ENCODE data around the gene ADCY2.
A peak's percentile ranks its signal among the peaks of the same experiment; 100 is the strongest.

Gene ADCY2

DNA sequence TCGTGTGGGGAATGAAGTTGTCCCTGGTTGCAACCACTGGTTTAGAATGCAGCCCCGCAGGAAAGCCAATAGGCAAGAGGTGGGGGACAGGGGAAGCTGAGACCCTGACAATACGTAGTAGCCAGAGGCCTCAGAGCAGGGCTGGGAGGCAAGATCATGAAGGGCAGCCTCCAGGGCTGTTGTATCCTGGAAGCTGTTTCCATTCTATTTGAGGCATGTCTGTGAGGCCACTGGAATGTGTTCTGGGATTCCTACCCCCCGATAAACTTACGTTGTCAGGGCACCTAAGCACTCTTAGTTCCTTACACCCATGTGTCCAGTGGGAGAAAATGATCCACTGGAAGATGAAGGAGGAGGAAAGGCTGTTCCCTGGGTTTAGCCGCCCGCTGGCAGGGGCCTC lies 277.7 kb downstream of the ADCY2 start:
- no peak for DNase-seq

DNA sequence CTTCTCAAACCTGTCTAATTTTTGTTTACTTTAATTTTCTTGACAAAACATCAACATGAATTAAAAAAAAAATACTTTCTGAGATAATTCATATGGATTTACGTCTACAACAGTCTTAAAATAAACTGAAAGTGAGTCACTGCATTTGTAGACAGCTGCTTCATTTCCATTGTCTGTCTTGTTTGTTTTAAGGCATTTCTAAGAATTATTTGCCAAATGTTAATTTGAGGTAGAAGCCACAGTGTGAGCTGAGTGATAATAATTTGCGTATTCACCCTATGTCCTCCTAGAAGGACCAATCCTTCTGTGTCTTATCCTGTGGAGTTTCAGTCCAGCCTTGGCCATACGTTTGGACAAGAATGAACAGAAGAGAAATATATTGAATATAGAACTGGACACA lies 280.5 kb downstream of the ADCY2 start:
- DNase-seq: no peak

DNA sequence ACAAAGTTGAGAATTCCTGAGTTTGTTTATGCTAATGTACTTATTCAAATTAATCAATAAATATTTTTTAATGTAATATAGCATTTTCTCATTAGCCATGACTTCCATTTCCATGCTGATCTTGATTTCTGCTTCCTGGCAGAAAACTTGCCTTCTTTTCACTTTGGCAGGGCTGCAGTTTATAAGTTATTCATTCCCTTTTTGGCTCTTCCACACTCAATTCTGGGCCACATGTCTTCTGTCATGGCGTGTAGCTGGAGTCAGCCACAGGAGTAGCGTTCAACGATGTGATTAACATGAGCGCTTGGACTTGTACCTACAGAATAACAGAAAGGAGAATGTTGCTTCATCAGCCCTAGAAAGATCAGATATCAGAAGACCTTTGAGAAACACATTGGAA lies 282.1 kb downstream of the ADCY2 start:
- DNase-seq: no peak

DNA sequence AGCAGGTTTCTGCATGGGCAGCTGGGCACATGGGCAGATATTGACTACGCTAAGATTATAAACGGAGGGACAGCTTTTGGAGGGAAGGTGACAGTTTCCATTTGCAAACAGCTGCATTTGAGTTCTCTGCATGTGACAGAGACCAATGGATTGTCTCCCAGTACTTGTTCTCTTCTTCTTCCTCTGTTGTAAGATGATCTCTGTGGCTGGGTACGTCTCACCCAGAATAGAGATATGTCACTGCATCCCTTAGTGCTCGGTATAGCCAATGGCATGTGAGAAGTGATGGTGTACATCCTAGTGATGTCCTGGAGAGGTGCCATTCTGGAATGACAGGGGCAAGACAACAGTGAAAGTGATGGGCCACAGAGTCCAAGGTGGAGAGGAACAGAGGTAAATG lies 283.7 kb downstream of the ADCY2 start:
- DNase-seq: no peak

DNA sequence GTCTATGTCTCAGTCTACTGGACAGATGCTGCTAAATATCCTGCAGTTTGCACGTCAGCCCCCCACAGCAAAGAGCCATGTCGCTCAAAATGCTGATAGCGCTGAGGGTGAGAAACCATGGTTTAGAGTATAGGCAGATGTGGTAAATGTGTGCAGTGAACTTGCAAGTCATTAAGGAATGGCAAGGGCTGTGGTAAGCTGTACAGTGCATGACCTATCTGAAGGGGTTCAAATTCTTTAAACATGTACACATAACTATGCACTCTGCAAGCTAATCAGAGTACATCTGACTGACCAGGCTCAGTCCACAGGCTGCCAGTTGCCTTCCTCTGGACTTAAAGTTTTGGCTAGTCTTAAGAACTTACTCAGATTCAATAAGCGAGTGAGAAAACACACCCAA lies 284.3 kb downstream of the ADCY2 start:
- DNase-seq: no peak

DNA sequence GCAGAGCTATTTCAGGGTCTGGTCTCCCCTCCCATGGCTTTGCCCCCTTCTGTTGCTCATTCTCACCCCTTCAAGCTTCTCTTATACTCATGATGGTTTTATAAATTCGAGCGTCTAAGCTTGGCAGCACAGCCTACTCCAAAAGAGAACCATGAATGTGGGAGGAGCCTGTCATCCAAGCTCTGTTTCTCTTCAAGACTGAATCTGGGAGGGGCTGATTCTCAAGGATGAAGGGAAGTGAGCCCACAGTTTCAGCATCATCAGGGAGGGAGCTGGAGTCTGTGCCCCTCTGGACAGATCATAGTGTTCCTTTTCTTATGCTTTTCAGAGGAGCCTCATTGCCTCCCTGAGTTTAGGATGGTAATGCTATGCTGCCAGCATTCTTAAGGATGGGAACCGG lies 286.4 kb downstream of the ADCY2 start:
- no peak for DNase-seq

DNA sequence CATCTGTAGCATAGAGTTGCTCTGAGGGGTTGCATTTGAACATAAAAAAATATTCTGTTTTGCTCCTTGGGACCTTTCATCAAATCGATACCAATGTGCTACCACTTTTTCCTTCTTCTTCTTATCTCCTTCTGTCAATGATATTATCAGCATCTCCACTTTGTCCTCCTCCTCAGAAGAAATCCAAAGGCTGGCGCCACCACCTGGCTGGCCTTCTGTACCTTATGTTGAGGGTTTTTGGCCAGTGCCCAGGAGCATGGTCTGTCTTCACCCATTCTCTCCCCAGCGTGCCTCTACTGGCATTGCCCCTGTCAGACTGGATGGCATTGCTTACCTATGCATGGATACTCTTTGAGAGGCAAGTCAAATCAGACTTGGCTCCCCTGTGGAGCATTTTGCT lies 287.8 kb downstream of the ADCY2 start:
- DNase-seq: no peak

DNA sequence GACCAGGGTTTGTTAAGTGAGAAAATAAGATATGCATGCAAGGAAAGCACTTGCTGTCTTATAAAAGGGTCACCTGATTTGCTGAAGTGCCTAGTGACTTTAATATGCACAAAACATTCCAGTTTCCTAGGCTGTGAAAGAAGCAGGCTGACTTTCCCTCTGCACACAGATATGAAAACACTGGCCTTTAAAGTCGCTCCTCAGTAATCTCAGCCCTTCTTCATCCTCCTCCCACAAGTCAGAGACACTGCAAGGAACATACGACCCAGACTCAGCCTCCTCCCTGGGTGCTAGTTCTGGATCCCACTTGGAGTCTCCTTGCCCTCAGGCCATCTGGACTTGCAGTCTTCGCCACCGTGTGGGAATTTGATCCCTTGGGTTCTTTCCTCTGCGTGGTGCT lies 288.9 kb downstream of the ADCY2 start:
- DNase-seq: no peak

DNA sequence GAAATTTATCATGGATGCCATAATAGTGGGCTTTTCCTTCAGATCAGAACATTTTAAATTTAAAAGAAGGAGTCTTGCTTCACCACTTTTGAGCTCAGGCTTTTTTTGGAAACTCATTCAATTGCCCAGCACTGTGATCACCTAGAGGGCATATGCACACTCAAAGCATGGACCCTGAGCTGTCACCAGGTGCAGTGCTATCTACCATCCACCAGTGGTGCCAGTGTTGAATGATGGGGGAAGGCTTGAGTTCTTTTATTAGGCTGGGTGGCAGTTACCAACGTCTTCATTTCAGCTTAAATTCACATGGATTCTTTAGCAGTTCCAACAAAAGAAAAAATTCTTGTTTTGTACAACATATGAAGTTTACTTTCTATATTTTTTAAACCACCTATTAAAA lies 290.9 kb downstream of the ADCY2 start:
- DNase-seq: no peak

DNA sequence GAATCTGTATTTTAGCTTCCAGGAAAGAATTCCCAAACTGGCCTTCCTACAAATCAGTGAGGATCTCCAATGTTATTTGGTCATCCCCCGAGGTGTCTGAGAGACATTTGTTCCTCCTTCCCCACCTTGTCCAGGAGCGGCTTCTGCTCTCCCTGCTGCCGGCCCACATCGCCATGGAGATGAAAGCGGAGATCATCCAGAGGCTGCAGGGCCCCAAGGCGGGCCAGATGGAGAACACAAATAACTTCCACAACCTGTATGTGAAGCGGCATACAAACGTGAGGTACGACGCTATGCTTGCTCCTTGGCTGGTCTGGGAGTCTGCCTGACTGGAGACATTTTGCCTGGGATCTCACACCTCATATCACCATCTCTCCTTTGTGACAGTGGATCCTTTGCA lies 294.6 kb downstream of the ADCY2 start:
- DNase-seq: no peak

DNA sequence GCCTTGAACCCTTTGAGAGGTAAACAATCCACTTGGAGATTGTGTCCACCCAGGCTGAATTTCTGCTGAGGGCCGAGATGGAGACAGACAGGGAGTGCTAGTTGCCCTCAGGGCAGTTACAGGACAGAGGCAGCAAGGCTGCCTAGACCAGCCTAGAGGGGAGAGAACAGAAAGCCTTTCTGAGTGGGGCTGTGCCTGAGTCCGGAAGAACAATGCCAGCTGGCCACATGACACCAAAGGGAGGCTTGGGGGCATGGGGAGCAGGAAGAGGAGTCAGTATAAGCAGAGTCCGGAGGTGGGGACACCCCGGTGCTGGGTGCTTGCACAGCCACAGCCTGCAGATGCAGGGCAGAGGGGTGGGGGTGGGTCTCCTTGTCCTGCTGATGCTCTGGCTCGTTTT lies 309.3 kb downstream of the ADCY2 start:
- no peak for DNase-seq

DNA sequence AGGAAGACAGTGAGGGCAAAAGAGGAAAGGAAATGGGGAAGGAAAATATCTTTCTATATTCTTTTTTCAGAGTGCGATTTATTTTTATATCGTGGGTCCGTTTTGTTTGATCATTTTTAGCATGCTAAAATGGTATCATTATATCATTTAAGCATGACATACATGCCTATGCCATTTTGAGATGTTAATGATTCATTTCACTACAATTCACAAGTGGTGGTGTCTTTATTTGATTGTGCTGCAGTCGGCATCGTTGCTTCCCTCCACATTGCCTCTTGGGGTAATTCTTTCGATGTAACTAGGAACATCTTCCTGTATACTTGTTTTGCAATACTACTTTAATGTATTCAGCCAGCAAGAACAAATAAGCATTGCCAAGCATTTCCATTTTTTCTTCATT lies 309.8 kb downstream of the ADCY2 start:
- DNase-seq: no peak

DNA sequence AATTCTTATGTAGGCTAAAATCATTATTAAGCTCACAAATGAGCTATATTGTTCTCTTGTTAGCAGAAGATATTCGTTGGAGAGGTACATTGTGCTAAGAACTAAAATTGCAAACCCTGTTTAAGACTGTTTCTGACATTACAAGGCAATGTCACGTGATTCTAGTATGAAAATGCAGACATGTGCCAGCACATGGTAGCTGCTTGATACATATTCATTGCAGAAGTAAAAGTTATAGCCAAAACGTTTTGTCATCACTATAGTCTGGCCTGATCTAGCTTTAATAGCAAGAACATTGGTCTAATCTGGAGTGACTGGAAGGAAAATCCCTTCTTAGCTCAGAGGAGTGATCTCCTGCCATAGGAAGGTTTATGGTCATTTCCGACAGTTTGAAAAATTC lies 310.3 kb downstream of the ADCY2 start:
- DNase-seq: no peak

DNA sequence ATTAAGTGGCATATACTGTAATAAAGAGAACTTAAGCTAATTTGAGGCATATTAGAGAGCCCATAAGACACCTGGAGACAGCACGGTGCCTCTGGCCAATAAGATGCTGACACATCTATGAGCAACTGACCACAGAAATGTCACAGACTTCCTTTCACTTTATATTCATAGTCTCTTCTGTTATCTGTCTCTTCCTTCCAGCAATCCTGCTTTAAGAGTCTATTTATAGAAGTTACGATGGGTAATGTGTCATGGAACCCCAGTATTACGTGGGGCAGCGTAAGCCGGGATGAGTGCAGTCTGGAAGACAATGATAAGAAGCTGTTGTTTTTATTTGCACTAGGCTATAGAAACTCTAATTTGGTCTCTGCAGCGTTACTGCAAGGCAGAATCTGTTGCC lies 318.2 kb downstream of the ADCY2 start:
- DNase-seq: no peak

DNA sequence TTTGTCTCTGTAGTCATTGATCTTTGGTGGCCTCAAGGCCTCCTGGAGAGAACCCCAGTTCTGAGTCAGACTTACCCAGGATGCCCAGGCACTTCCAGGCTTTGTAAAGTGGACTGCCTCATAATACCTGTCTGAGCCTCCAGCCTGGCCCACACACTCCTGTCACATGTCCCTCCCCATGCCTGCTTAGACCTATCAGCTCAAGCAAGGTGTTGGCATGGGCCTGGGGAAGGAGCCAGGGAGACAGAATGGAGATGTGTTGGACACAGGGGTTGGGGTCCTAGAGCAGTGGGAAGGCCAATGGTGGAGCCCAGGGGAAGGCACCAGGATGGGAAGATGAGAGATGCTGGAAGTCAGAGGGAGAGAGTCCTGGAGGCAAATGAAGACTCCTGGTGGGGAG lies 318.8 kb downstream of the ADCY2 start:
- no peak for DNase-seq

DNA sequence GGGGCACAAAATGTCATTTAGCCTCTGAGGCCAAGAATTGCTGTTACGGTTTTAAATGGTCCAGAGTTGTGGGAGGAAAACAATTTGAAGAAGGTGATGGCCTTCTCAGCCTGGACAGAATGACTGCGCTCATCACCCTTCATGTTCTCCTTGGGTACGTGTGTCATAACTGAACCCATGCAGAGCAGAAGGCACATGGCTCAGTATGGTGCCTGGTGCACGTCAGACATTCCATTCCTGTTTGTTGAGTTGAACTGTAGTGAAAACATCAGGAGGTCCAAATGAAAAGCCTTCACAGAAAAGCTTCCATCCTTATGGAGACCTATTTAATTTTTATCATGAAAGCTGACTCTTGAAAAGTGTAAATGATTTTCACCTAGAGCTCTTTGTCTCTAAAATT lies 321.8 kb downstream of the ADCY2 start:
- DNase-seq: no peak

DNA sequence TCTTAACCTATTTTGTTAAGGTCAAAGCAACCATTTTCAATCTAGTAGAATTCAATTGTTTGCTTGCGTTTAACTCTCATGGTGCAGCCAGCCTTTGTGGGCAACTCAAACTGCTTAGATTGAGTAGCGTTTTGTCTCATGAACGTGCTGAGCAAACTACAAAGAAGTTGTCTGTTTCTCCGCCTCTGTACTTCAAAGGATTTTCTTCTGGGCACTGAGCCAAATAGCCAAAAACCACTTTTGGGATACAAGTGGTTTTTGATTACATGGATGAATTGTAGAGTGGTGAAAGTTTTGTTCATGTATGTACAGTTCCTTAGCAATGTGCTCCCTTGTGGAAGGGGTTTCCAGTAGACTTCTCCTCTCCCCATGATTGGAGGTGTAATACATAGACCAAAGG lies 332.1 kb downstream of the ADCY2 start:
- no peak for DNase-seq

DNA sequence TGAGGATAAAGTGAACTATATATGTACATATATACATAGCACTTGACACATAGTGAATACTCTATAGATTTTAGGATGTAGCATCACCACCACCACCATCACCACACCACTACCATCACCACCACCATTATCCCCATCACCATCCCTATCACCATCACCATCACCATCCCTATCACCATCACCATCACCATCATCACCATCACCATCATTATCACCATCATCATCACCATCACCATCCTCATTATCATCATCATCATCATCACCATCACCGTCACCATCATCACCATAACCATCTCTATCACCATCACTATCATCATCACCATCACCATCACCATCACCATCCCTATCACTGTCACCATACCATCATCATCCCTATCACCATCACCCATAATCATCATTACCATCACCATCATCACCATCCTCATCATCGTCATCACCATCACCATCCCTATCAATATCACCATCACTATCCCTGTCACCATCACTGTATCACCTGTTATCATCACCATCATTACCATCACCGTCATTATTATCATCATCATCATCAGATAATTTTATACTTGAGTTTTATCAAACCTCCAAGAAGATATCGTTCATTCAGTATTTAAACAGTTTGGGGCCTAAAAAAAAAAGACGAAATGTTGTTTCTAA lies 345.6 kb downstream of the ADCY2 start:
- DNase-seq: no peak

DNA sequence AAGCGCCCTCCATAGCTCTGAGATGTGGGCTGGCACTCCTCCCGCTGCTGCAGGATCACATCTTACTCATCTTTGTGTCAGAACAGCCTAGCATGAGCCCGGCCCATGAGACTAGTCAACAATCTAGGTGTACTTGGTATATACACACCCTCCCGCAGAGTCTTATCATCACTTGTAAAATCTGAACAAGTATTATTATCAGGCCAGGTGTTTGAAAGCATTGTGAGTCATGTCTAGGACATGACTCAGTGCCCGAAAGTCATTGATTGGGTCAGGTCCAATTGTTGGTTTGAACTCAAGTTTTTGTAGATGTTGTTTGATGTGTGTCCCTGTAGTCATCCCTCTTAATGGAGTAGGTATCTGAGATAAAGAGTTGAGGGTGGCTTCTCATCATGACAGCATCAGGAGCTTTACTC lies 346.3 kb downstream of the ADCY2 start:
- DNase-seq: no peak

DNA sequence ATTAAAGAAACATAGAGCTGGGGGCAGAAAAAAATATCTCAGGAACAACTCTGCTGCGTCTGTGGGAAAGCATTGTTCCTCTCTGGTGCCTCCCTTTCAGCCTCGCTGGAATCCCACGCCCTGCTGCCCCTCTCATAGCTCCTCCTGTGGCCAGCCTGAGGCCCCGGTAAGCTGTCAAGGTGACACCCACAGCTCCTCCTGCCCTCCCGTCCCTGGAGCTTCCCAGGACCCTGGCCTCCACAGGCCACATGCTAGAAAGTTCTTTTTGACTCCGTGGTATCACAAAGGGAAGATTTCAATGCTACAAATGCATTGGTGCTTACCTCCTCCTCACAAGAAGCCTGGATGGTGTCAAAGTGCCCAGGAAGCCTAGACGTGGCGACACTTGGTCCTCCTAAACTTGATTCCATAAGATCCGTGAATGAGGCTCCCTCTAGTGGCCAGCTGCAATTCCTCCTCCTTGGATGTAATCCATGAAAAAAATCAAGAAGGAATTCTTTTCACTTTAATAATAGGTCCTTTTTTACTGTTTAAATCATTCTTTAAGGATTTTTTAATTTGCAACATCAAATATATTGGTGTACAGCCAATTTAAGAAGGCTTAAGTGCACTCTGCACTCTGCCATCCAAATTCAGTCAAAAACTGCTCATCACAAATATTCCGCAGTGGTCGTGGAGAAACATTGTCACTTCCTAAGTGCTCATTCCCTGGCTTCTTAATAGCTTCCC lies 350.1 kb downstream of the ADCY2 start:
- peak; percentile 69 for DNase-seq

DNA sequence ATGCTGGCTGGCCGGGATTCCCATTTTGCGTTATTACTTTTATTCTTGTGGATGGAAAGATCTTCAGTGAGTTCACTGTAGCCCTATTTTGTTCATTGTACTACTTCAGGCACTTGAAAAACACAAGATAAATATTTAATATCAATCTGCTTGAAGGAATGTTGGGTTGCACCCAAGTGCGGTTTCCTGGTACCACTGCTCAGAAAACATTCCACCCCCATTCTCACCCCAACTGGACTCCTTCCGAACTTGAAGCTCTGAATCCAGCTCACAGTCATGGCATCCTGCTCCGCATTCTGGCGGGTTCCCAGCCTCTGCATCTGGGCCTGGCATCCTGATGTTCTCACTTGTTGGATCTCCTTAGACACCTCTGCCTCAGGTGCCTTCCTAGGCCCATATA lies 351.8 kb downstream of the ADCY2 start:
- DNase-seq: no peak

DNA sequence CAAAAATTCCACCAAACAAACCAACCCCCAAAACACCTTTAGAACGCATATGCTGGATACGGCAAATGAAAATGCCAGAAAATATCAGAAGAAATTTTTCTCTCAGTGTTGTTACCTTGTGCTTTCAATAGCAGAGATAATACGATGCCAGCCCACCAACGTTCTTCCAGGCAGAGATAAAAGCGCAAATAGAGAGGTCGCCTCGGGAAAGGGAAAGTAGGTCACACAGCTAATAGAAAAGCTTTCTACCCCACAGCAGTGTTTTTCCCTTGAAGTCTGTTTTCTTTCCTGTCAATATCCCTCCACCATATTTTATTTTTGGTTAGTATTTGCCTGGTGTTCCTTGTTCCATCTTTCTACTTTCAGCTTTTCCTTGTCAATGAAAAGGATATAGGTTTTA lies 353.7 kb downstream of the ADCY2 start:
- no peak for DNase-seq

DNA sequence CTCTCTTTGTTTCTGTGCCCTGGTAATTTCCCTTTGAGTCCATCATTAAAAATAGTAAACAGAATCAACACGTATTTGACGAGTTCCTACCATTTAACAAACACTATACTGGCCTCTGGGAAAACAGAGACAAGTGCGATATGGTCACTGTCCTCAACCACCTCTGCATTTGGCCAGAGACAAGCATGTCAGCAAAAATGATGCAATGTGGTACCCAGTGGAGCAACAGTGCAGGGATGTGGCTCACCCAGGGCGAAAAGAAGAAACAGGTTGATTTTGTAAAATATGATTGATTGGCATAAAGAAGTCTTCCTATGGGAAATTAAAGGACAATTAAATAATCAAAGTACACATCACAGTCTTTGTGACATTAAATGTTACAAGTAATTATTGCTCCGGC lies 355.9 kb downstream of the ADCY2 start:
- no peak for DNase-seq

DNA sequence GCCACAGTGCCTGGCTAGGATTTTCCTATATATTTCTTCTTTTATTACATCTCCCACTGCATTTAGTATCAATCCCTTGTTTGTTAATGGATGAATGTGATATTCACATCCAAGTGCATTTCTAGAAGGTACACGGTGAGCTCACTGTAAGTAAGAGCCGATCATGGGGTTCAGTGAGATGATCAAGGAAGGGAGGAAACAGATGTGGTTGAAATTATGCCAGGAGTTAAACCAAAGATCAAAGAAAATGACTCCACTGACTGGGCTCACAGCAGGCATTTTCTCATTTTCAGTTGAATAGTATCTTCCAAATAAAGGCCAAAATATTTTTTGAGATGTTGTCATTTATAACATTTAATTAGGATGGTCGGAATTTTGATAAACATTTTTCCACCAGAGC lies 357.2 kb downstream of the ADCY2 start:
- no peak for DNase-seq

DNA sequence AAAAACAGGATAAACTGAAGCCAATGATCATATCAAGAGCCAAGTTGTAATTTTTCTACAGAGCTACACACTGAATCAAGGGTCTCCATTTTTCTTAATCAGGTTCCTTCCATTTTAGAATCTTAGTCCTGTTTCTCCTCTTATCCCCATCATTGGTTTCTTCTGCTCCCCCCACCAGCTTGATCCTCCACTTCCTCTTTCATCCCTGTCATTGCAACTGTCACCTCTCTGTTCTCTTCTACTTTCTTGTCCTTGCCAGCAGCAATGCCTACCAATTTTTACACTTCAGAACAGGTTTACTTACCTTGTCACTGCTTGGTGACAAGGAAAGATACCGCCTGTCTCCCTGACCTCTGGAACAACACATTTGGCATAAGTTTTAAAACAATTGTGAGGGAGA lies 357.7 kb downstream of the ADCY2 start:
- no peak for DNase-seq

Data from SHP77 treated with DMSO at 0.1 percent for 48 hours (cell line).